Stomach (tissue), 9 donors: ENCODE data around the gene SLC27A2. TPM values are rescaled to one million over a fixed set of nuclear protein-coding genes. Genes with fewer than 3 reads are reported as not detected.
A peak's percentile ranks its signal among the peaks of the same experiment; 100 is the strongest.

Source experiments
- DNase-seq, 2 donors: peaks; one replicate each; pipeline versions ENCODE4 v3.0.0 to v3.0.0-alpha.2; 2013 to 2019
- H3K27ac ChIP-seq, 5 donors: fragments of 200-600 bp in 4 of 5; sonication (generic) in 4 of 5; one replicate each; pipeline ENCODE4 v1.5.1; 2013 to 2019; ENCODE audit warnings: mild to moderate bottlenecking in 1 of 5, moderate library complexity in 1 of 5
- H3K27me3 ChIP-seq, 3 donors: fragments of 200-600 bp; sonication (generic); one replicate each; pipeline ENCODE4 v1.5.1; 2017 to 2019; ENCODE audit warnings: mixed run types in 1 of 3
- H3K36me3 ChIP-seq, 4 donors: fragments of 200-600 bp; sonication (generic); 1 replicate in 3 of 4; 2 replicates in 1 of 4; pipeline ENCODE4 v1.5.1; 2016 to 2019
- H3K4me1 ChIP-seq, 4 donors: fragments of 200-600 bp; sonication (generic); one replicate each; pipeline ENCODE4 v1.5.1; 2016 to 2019
- H3K4me3 ChIP-seq, 4 donors: fragments of 200-600 bp; sonication (generic) in 3 of 4; one replicate each; pipeline ENCODE4 v1.5.1; 2016 to 2019; ENCODE audit warnings: mild to moderate bottlenecking in 1 of 4
- H3K9me3 ChIP-seq, 4 donors: fragments of 200-600 bp; sonication (generic); one replicate each; pipeline ENCODE4 v1.5.1; 2016 to 2019
- CTCF ChIP-seq, 7 experiments: fragments of 450-650 bp in 4 of 7; fragments of 200-600 bp in 3 of 7; sonication (generic) in 3 of 7; IDR thresholded peaks; one replicate each; pipeline ENCODE4 v1.5.1; 2016 to 2019; ENCODE audit warnings: antibody characterized with exemption in 7 of 7, control low read depth in 2 of 7, mild to moderate bottlenecking in 1 of 7
- EP300 ChIP-seq: sonication (generic); formaldehyde crosslinking; IDR thresholded peaks from one replicate; pipeline ENCODE4 v1.6.1; 2017; ENCODE audit warnings: antibody characterized with exemption
- POLR2A ChIP-seq, 4 donors: fragments of 450-650 bp; IDR thresholded peaks; one replicate each; pipeline ENCODE4 v1.6.1; 2016; ENCODE audit warnings: antibody characterized with exemption in 4 of 4, control low read depth in 2 of 4, mild to moderate bottlenecking in 1 of 4, moderate library complexity in 1 of 4
- POLR2AphosphoS5 ChIP-seq, 3 donors: sonication (generic); formaldehyde crosslinking; IDR thresholded peaks; one replicate each; pipeline ENCODE4 v1.6.1; 2016; ENCODE audit warnings: antibody characterized with exemption in 3 of 3
- WGBS, 5 donors: extraction: QIAGEN DNeasy Blood & Tissue Kit in 3 of 5; methylation state at CpG; one replicate each; pipeline versions ENCODE4 v1.1.5 to v1.1.7; 2013 to 2018; 5-methylcytosine and 5-hydroxymethylcytosine counted together
- intact Hi-C: fragments of 100-400 bp; cut with DNase I; formaldehyde crosslinking; loops from one replicate; pipeline ENCODE4 v1.15.1; 2023; ENCODE audit warnings: low total_unique reads
- polyA plus RNA-seq, 3 donors: library from polyadenylated mRNA; stranded (reverse); fragments of 200-250 nt; gene quantifications; one replicate each; pipeline ENCODE4 v1.2.3, GENCODE V29; 2013
- total RNA-seq, 5 donors: library from RNA; depleted of rRNA; stranded (reverse); fragments of >200 nt; gene quantifications; one replicate each; pipeline versions ENCODE4 v1.1.0 to v1.2.3, GENCODE V29; 2014 to 2016
- donor health status: healthy with polysubstance abuse.
- donor health status: Bipolar disorder and iron deficiency.
- donor health status: healthy.

SLC27A2 gene
- total and polyA plus RNA-seq, 8 donors, result 0.61 to 53.6 (median 2.3) TPM; not detected in 2

- intact Hi-C loops, result no loop called here
- Histone ChIP-seq H3K4me3 (no peak overlapping the region), H3K4me1 (no peaks in the 10 kb centered on the region), H3K36me3 (no peaks in the 10 kb centered on the region), H3K27ac (no peak overlapping the region), H3K27me3 (no peaks in the 10 kb centered on the region), H3K9me3 (no peaks in the 10 kb centered on the region)
- TF ChIP-seq POLR2A (IDR thresholded peaks at IDR 0.05), result no peak
- no peak for TF ChIP-seq POLR2AphosphoS5 (IDR thresholded peaks at IDR 0.05)
- no peak for DNase-seq
- WGBS, 5 donors, result 70 to 90% (median 78%) methylated on average over 2 of the region's 2 CpGs
Measured at GRCh38 chr15:50238255-50238654, 56.3 kb downstream of the SLC27A2 start.

DNA sequence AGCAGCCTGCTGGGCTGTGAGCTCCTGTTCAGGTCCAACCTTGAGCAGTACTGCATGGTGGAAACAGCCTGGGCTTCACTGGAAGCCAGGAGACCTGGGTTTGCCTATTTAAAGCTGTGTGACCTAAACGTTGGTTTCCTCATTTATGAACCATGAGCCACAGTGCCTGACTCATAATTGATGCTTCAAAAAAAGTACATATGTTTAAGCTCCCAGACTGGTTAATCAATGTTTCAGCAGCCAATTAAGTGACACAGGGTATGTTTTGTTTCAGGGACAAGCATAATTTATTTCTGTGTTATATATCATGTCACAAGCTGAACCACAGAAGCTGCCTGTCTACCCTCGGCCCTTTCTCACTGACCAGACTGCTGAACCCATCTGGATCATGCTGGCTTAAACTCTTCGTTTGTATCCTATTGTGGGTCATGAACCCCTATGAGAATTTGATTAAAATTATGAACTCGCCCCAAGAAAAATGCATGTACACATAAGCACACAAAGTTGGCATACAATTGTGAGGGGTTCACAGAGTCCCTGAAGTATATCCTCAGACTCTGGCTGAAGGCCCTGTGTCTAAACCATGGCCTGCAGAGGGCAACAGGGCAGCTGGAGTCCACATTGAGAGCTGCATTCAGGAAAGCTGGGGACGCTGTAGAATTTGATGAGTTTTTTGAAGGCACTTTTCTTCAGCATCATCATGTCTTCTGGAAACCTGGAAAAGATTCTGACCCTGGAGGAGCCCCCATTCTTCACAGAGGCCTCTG lies 59.9 kb downstream of the SLC27A2 start:
- Histone ChIP-seq H3K9me3 (no peaks in the 10 kb centered on the region), H3K4me3 (no peak overlapping the region), H3K27me3 (no peaks in the 10 kb centered on the region), H3K27ac (no peak overlapping the region), H3K36me3 (no peaks in the 10 kb centered on the region), H3K4me1 (no peaks in the 10 kb centered on the region)
- TF ChIP-seq EP300 (no peak), CTCF (IDR thresholded peaks at IDR 0.05) (no peak), POLR2A (IDR thresholded peaks at IDR 0.05) (no peak), POLR2AphosphoS5 (IDR thresholded peaks at IDR 0.05) (no peak)
- intact Hi-C loops, result no loop called here
- 73 to 77% (median 75%) methylated on average over 5 of the region's 5 CpGs for WGBS, 5 donors
- DNase-seq, result peak in 1 of 2 donors; percentile 26

GRCh38 chr15:50244153-50244552 lies 62.2 kb downstream of the SLC27A2 start:
- Histone ChIP-seq H3K4me3 (no peak overlapping the region), H3K27me3 (no peaks in the 10 kb centered on the region), H3K9me3 (no peaks in the 10 kb centered on the region), H3K27ac (no peak overlapping the region), H3K36me3 (no peaks in the 10 kb centered on the region), H3K4me1 (peaks cover 0 to 12% (median 0%) of the 10 kb centered on the region in 4 donors)
- intact Hi-C loops, result no loop called here
- TF ChIP-seq EP300 (no peak), POLR2A (IDR thresholded peaks at IDR 0.05) (no peak), POLR2AphosphoS5 (IDR thresholded peaks at IDR 0.05) (no peak), CTCF (IDR thresholded peaks at IDR 0.05) (no peak)
- WGBS, 5 donors, result 89 to 100% (median 92%) methylated on average over 1 of the region's 1 CpG
- DNase-seq, result no peak

GRCh38 chr15:50244959-50245624 lies 63.1 kb downstream of the SLC27A2 start:
- 53 to 87% (median 68%) methylated on average over 2 of the region's 2 CpGs for WGBS, 5 donors

DNA sequence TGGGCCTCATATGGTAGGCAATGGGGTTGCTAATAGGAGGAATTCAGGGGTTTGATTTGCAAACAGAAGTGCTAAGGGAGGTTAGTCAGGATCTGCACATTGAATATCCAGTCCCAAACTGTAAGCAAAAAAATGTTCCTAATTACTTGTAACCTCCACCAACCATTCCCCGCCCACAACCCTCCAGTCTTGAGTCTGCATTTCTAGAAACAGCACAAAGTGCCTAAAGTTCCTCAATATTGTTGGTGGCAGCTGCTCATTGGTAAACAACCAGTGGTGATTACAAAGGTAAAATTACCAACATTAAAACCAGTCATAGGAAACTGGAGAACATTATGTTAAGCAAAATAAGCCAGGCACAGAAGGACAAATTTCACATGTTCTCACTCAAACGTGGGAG lies 64.6 kb downstream of the SLC27A2 start:
- WGBS, 5 donors, result 82 to 88% (median 83%) methylated on average over 2 of the region's 2 CpGs
- no peaks in the 10 kb centered on the region for H3K27me3 ChIP-seq
- H3K9me3 ChIP-seq, result no peaks in the 10 kb centered on the region
- peaks cover 0 to 12% (median 0%) of the 10 kb centered on the region in 4 donors for H3K4me1 ChIP-seq
- no peaks in the 10 kb centered on the region for H3K36me3 ChIP-seq
- no peak overlapping the region for H3K27ac ChIP-seq
- intact Hi-C loops, result no loop called here
- DNase-seq, result no peak
- TF ChIP-seq POLR2A (IDR thresholded peaks at IDR 0.05), result no peak
- TF ChIP-seq EP300, result no peak
- no peak for TF ChIP-seq CTCF (IDR thresholded peaks at IDR 0.05)
- TF ChIP-seq POLR2AphosphoS5 (IDR thresholded peaks at IDR 0.05), result no peak
- no peak overlapping the region for H3K4me3 ChIP-seq

More at GRCh38 chr15:50244959-50245624, 63.1 kb downstream of the SLC27A2 start:
- Histone ChIP-seq H3K36me3 (no peaks in the 10 kb centered on the region), H3K9me3 (no peaks in the 10 kb centered on the region), H3K27me3 (no peaks in the 10 kb centered on the region), H3K4me3 (no peak overlapping the region), H3K4me1 (peaks cover 0 to 12% (median 0%) of the 10 kb centered on the region in 4 donors), H3K27ac (no peak overlapping the region)
- no peak for DNase-seq
- intact Hi-C loops, result no loop called here
- TF ChIP-seq EP300, result no peak
